Astrocyte of the spinal cord (primary cell): ENCODE data around the gene PLXNA2.

ENCODE experiments used
- DNase-seq: peaks from one replicate; pipeline ENCODE4 v3.0.0; 2011; ENCODE audit warnings: low read depth, low spot score
- H3K4me3 ChIP-seq: 2 replicates; pipeline ENCODE4 v1.5.1; 2011; ENCODE audit warnings: low read depth, mild to moderate bottlenecking, low read length, moderate library complexity
- CTCF ChIP-seq: IDR thresholded peaks from 2 replicates; pipeline ENCODE4 v1.5.1; 2012; ENCODE audit warnings: low read depth, mild to moderate bottlenecking, low read length, inconsistent platforms
- in situ Hi-C: cut with HindIII; loops from 2 replicates; pipeline ENCODE4 v1.10.0; 2017; ENCODE audit warnings: low sequenced_read_pairs

The PLXNA2 gene

GRCh38 chr1:208157769-208158168 lies 86.4 kb downstream of the PLXNA2 start:
- in situ Hi-C loops = no loop called here
- H3K4me3 ChIP-seq = no peak overlapping the region
- no peak for TF ChIP-seq CTCF
- no peak for DNase-seq

- no peak for TF ChIP-seq CTCF
- in situ Hi-C loops = no loop called here
- no peak overlapping the region for H3K4me3 ChIP-seq
- no peak for DNase-seq
Measured at GRCh38 chr1:208156741-208157140, 87.4 kb downstream of the PLXNA2 start.

GRCh38 chr1:208156310-208156709 lies 87.9 kb downstream of the PLXNA2 start:
- H3K4me3 ChIP-seq = no peak overlapping the region
- in situ Hi-C loops = no loop called here
- no peak for DNase-seq
- no peak for TF ChIP-seq CTCF

DNA sequence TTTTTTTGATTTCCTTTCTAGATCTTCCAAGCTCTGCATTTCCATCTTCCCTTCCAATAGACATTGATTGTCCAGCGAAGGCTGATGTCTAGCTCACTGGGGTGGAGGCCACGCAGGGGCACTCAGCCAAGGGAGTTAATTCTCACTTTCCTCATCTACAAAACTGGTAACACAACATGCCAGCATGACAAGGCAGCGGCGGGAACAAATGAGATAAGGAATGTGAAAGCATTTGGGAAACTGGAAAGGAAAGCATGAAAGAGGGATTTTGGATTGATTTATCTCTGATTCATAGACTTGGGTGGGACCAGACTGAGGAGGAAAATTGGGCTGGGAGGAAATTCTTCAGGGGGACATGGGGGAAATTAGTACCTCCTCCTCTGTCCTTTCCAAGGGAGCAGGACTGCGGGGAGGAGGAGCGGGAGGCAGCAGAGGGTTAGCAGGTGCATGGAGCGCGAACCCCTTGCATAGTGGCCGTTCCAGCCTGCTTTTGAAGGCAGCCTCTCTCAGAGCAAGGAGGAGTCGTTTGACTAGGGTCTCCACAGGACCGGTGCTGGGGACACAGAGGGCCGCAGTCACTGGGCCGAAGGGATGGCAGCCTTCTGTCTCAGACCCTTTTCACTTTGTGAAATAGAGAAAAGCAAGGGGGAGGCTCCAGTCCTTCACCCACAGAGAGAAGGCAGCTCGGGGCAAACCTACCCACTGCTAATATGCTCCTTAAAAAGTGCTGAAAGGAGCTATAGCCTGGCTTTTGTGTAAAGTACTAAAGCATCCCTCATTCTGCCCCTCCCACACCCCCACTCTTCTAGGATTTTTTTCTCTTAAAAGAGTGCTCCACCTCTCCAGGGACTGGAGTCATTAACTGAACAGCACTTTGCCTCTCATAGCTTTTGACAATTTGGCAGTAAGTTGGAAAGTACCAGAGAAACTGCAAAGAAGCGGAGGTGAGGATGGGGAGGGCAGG lies 89.2 kb downstream of the PLXNA2 start:
- in situ Hi-C loops = no loop called here
- H3K4me3 ChIP-seq = no peak overlapping the region
- no peak for TF ChIP-seq CTCF
- no peak for DNase-seq

GRCh38 chr1:208154040-208154439 lies 90.1 kb downstream of the PLXNA2 start:
- DNase-seq = no peak
- no peak for TF ChIP-seq CTCF
- H3K4me3 ChIP-seq = no peak overlapping the region
- in situ Hi-C loops = no loop called here

DNA sequence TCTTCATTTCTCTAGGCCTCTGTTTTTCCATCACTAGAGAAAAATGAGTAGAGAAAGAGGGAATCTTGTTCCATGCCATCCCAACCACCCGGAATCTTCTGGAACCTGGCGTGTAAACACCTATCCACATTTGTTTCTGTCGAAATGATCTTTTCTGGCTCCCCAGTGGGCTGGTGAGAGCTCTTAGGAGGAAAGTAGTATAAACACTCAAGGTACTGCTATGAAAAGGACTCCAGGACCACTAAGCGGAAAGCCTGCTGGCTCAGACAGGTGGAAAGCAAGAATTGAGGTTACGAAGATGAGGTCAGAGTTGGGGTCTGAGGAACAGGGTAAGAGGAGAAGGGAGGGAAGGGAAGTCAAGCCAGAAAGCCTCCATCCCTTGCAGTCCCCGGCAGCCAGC lies 90.8 kb downstream of the PLXNA2 start:
- DNase-seq = no peak
- in situ Hi-C loops = no loop called here
- no peak overlapping the region for H3K4me3 ChIP-seq
- TF ChIP-seq CTCF = no peak
